Stimulated activated CD8-positive, alpha-beta memory T cell treated with anti-CD3 and anti-CD28 coated beads, Interleukin-4, amount 100 ng/mL, for 24 hours (primary cell): ENCODE measurements around the gene DMBX1.

ENCODE experiments used
- DNase-seq: peaks from one replicate; pipeline ENCODE4 v3.0.0-alpha.2; 2020; ENCODE audit warnings: low read depth

The DMBX1 gene

DNA sequence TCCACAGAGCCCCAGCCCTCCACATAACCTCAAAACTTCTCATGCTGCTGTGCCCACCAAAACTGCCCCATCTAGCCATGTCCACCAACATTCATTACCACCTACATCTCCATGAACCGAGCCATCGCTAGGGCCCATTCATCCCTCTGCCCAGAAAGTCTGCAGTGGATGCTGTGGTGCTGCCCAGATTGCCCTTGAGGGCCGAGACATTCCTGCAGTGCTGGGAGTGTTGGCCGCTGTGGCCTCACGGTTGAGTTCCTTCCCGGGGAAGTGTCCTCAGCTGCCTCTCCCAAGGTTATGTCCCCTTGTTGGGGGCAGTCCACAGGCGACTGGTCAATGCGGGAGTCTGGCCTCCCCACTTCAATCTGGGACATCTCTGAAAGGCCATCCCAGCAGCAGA, 30.3 kb upstream of the DMBX1 start:
- DNase-seq = no peak

DNA sequence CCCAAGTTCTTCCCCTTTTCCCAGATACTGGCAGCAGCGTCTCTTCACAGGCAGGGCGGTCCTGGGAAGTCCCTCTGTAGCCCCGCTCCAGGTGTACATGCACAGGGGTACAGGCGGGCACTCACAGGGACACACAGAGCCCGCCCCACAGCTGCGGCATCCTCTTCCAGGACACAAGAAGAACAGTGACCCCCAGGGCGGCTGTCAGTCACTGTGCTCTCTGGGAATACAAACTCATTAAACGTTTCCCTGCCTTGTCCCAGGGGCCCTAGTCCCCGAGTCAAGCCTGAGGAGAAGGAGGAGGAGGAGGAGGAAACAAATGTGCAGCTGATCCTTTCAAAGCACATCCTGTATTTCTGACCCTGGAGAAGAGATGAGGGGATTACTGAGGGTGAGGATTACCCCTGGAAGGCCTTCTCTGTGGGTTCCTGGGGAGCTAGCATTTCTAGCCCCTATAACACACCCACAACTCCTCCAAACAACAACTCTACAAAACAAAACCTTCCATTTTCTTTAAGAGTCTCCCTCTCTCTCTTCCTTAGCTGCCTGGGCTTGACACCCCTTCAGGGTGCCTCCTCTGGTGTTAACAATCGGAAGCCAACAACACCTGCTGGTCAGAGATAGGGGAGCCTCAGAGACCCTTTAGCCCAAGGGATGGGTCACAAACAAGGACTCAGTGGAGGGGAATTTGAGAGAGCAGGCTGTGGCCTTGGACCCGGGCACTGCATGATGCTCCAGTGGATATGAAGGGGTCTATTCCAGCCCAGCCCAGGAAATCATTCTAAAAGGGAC, 28.4 kb upstream of the DMBX1 start:
- DNase-seq = no peak

DNA sequence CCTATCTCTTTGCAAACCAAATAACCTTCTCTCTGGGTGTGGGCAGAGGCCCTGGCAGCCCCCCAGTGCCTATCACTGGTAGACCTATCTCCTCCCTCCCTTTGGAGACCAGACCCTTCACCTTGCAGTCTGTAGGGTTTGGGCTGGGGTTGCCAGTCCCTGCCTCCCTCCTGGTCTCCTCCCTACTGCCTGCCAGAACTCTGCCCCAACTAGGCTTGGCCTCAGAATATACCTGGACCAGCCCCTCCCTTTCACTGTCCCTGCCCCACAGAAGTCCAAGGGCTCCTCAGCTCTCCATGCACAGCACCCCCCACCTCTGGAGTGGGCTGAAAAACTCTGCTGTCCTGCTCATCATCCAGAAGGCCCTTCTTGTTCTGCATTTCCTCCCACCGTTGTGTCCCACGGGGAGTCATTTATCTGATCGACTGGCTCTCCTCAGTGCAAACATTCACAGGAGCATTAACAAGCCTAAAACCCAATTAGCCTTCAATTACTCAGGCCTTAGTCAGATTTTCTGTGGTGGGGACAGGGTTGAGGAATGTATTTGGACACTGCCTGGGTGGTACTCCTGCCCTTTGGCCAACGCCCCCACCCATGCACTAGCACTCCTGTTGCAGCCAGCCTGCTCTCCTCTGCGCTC, 27.7 kb upstream of the DMBX1 start:
- DNase-seq = no peak

DNA sequence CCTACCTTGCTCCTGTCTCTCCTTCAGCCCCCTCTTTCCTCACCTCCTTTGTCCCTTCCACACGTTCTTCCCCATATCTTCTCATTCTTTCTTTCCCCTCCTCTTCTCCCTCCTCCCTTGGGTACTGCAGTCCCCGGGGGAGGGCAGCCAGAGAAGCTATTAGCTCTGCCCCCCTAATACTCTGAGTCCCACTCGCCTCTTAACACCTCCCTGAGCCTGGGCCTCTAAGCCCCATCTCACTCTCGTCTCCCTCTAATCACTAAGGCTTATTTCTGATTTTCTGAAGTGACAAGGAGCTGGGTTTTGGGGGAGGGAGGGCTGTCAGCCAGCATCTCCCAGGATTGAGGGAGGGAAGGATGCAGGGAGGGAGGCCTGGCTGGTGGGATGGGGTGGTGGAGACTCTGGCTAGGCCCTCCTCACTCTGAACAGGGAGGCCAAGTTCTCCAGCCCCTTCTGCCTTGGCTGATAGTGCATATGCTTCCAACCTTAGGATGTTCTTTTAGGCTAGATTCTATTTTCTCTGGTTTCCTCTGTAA, 25.6 kb upstream of the DMBX1 start:
- no peak for DNase-seq

DNA sequence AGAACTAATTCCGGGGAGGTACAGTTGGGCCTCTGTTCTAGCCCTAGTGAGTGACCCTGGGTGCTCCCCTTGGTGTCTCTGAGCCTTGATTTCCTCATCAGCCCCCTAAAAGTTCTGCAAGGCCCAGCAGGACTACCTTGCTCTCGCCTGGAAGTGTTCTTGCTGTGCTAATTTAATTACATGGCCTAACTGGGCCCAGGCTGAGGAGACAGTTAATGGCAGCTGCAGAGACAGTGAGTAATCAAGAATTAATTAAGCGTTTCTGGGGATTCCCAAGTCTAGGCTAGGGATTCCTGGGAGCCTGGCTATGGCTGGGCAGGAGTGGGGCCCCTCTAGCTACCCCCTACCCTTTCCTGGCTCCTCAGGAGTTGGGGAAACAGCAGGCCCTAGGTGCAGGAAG, 24.7 kb upstream of the DMBX1 start:
- no peak for DNase-seq

DNA sequence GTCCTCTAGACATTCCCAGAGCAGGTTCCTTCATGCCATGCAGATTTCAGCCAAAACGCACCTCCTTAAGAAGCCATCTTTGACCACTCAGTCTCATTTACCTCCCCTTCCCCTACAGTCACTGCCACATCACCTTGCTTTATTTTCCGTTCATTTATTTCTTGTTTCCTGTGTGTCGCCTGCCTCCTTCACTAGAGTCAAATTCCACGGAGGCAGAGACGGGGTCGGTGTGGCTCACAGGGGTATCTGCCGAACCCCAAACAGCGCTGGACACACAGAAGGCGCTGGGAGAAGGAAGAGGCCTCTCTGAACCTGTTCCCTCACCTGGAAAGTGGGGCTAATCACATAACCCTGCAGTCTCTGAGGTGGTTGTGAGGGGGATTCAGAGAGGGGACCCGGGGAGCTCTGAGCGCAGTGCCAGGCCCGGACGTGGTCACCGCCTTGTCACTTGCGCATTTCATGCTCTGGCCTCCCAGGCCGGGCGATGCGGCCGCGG, 23.6 kb upstream of the DMBX1 start:
- DNase-seq = no peak

DNA sequence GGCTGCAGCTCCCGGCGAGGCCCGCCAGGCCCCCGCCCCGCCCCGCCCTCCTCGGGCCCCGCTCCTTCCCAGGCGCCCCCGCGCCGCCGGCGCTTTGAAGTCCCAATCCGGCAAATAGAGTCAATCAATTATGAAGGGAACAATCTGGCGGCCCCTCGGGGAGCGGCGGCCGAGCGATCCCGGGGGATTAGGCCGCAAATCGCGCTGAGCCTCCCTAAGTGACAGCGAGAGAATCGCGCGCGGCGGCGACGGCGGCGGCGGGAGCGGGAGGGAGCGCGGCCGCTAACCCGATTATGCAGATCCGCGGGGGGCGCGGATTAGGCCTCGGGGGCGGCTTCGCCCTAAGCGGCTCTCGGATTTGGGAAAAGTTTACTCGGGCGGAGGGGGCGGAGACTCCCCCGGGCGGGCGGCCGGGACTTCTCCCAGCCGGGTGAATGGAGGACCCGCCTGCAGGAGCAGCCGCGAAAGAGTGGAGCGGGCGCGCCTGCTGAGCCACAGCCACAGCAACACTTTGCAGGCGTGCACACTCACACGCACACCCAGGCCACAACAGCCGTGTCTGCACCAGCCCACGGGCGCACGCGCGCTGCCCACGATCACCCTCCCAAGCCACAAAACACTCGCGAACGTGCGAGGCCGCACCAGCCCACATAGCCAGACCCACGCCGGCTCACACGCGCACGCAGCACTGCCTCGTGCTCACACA, 23.0 kb upstream of the DMBX1 start:
- DNase-seq = no peak

DNA sequence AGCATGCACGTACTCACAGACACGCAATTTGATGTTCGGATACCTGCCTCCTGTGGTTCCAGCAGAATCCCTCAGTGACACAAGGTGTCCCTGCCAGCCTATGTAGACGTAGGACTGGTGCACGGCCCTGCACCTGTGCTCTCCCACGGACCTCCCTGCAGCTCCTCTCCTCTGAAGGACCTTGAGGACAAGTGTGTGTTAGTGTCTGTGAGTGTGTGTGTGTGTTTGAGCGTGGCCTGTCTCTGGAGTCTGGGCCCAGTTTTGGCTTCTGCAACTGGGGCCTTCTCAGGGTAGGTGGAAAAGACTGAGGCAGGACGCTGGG, 22.5 kb upstream of the DMBX1 start:
- DNase-seq = no peak

DNA sequence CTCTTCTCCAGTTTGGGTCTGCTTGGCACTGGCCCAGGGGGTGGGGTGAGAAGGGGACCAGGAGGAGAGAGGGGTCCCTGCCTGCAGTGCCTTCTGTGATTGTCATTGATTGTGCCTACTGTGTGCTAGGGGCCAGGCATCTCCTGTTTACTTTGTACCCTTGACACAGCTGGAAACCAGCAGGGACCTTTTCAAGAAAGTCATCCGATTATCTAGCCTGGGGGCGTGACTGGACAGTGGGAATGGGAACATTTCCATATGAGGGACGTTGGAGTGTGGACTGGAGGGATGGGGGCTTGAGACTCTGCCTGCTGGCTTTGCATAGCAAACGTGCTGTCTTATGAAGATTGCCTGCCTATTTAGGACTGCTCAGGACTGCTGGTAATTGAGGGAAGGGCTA, 19.8 kb upstream of the DMBX1 start:
- DNase-seq = no peak

DNA sequence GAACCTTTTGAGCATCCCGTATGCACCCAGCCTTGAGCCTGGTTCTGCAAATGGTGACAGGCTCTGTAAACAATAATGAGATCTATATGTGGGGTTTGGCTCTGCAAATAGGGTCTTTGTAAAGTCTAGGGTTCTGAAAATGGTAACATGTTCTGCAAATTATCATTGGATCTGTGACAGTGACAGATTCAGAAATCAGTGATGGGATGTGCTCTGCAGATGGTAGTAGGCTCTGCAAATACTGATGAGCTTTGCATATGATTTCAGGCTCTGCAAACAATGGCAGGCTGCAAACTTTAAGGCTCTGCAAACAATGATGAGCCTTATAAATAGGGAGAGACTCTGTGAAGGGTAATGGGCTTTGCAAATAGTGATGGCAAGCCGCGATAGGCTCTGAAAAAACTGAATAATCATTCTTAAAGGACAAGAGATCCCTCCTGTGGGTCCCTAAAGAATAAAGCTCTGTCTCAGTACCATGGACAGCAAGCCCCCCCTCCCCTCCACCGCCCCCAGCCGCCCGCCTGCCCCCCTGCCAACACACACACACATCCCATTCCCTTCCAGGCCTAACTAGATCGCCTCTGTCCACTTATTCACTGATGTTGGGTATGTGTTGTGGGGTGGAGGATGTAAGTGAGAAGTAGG, 17.7 kb upstream of the DMBX1 start:
- no peak for DNase-seq

DNA sequence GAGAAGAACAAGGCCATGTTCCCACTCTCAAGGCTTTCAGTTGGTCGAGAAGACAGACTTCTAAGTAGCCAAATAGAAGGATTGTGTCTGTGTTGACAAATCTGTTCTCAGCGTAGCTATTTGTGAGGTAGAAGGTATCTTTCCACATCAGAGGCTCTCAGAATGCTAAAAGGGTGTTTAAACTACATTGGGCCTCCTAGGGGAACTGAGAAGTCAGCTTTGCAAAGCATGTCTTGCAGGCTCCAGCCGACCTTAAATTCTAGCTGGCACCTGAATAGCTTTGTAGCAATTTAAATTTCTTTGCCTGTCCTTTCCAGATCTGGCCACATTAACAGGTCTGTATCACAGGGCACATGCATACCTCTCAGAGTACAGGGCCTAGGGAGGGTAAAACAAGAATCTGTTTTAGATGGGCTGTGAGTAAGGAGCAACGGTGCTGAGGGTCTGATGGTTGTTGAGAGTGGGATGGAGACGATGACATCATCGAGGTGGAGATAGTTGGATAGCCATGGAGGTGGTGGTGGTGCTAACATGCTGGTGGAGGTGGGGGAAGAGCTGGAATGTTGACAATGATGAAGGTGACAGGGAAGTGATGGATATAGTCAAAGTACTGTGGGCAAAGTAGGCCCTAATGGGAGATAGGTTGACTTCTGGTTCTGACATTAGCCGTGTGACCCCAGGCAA, 17.0 kb upstream of the DMBX1 start:
- no peak for DNase-seq

DNA sequence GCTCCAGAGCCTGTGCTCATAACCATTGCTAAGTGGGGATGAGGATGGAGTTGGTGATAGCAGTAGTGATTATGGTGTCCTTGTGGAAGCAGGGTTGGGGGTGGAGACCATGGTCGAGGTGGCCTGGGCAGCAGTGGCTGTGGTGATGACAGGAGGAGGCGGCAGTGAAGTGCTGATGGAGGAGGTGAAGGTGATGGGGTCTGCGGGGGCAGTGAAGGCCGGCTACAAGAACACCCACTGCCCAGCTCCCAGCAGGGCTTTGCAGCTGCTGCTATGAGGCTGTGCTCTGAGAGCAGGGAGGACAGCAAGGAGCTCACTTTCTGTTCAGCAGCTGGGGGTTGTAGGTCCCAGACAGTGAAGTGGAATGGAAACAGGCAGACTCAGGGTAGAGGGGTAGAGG, 15.6 kb upstream of the DMBX1 start:
- no peak for DNase-seq

DNA sequence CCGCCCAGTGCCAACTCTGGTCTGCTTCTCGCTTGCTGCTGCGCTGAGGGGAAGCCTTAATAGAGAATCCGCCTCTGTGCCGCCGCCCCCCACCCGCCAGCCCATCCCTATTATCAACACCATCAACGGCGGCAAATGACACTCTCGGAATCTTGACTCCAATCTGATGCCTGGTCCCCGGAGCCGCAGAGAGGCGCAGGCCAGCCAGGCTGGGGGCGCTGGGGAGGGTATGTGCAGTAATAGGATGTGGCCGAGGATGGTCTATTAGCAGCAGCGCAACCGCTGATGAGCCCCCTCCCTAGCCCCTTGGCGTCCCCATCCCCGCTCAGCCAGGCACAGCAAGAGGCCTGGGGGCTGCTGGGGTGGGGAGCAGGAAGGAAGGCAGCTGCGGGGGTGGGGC, 15.1 kb upstream of the DMBX1 start:
- no peak for DNase-seq

DNA sequence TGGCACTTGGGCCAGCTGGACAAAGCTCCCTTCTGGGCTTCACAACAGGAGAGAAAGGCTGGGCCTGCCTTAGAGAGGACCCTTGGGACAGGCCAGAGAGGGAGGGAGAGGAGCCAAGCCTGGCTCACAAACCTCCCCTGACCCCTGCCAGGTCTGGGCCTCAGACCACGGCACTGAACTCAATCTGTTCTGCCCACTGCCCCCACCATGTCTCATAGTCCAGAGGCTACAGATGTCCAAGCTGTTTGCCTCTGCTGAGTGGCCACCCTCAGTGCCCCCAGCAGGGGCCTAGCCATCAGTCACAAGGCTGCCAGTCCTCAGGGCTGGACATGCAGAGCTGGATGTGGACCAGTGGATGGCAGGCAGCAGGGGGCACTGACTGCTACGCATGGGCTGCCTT, 13.0 kb upstream of the DMBX1 start:
- no peak for DNase-seq

DNA sequence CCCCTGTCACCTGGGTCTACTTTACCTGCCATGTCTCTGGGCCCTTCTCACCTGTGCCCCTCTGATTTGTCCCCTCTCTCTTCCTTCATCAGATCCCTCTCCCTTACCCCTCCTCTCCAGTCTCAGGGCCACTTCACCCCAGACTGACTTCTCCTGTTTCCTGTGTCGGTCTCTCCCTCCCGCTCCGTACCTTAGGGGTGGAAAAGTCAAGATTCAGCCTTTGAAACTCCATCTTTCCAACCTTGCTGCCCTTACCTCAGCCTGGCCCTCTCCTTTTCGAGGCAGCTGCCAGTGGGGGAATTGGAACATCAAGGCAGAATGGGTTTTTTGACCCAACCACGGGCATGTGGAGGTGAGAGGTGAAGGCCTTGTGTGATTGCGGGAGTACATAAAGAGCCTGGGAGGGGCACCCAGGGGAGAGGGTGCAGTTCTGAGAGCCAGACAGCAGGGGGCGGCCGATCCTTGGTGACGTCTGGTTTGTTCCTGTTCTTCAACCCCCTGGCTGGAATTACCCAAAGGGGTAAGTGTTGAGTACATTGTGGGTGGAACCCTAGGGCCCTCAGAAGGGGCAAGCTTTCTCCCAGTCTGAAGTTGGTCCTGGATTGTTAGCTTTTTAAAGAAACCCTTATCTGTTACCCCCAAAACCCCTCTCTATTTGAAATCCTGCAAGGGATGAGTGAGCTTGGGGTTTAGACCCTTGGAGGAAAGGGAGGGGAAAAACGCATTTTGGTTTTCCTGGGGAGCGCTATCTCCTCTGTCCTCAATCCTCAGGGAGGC, 12.3 kb upstream of the DMBX1 start:
- DNase-seq = peak; percentile 65

DNA sequence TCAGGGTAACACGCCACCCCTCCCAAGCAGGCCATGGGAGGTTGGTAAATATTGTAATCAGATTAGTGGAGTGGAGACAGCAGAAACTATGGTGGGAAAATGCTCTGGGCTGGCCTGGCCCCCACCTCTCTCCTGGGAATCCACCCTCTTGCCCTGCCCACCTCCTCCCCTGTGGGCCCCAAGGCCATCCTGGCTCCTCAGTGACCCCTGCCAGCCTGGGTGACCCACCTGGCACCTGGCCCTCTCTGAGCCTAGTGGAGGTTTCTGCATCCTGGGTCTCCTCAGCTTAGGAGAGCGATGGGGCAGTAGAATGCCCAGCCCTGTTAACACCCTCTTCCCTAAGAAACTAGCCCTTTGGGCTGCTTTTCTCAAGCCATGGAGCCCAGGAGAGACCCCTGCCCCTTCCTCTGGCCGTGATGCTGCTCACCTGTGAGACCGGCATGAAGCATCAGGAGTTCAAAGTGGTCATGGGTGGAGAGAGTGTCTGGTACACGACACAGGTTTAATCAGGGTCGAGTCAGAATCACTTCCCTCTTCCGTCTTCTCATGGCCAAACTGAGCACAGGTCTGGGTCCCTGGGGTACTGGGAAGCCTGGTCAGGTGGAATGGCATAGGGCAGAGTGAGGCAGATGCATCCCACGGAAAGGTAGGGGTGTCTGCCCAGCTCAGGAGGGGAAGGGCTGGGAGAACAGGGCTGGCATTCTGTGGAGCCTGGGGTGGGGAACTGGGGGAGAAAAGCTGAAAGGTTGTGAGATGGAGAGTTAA, 10.7 kb upstream of the DMBX1 start:
- no peak for DNase-seq

DNA sequence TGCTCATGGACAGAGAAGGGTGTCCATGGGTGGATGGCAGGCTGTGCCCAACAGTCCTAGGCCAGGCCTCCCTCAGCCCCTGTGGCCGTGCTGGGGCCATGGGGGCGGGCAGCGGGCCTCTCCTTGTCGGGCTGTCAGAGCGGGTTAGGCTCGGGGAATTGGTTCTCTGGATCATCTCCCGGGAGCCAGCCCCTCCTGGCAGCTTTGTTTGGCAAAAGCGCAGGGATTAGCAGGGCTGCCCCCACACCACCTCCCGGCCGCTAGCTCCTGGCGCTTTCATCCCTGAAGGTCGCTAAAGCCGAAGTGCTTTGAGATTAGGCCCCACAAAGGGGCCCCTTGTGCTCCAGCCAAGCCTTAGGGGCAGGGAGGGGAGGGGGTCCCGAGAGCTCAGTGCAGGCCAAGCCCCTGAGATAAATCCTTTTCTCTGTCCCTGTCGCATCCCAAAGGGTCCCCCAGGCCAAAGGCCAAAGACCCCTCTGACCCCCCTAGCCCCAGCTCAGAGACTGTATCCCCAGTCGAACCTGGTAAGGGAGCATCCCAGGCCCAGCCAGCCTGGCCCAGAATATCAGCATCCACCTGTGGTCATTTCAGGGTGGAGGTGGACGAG, 9.8 kb upstream of the DMBX1 start:
- no peak for DNase-seq

DNA sequence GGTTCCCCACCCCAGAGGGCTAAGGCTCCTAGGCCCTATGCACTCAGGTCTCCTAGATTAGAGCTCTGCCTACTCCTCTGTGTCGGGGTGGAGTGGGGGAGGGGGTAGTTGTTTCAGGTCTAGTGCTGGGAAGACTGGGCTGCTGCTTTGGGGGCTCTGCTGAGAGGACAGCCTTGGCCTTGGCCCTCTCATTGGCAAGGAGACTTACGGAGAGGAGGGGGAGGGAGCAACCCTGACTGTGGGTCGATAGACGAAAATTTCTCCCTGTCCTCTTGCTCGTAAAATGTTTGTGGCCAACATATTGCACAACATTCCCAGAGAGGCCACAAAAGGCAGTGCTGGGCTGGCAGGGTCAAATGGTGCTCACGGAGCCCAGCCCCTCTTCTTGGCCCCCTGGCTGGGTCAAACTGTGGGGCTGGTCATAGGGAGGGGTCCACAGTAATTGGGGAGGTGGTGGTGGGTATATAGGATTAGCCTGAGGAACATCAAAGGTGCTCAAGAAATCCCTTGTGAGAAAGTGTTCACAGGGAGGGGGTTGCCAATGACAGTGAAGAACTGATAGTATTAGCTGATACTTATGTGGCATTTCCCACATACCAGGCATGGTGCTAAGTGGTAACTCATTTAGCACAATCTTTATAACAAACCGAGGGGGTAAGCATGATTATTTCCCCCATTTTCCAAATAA, 8.5 kb upstream of the DMBX1 start:
- DNase-seq = no peak

DNA sequence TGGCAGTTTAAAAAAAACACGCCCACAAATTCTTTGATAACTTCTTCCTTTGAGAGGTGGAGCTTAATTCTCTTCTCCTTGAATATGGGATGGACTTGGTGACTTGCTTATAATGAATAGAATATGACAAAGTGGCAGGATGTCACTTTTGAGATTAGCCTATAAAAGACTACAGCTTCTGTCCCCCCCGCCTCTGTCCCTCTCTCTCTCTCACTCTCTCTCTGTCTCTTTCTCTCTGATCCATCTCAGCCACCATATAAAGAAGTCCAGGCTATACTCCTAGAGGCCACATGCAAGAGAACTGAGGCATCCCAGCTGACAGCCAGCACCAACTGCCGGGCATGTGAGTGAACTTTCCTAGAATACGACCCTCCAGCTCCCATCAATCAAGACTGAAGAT, 7.7 kb upstream of the DMBX1 start:
- DNase-seq = no peak
